ENCODE measurements around the gene STRIP1. TPM values are rescaled to one million over a fixed set of nuclear protein-coding genes. Genes with fewer than 3 reads are reported as not detected.
A peak's percentile ranks its signal among the peaks of the same experiment; 100 is the strongest.

The STRIP1 gene
- total and polyA plus RNA-seq, 10 of the 15 experiments (the other 5 are each of a cell fraction or from before 2014, with no cell fraction given): 6.3 to 26.6 (median 18.0) TPM

GRCh38 chr1:110087812-110088738 is 53.7 kb downstream of the STRIP1 start (continued):
- TF ChIP-seq FOXK2 (IDR thresholded peaks at IDR 0.05): no peak
- TF ChIP-seq ZNF622 (IDR thresholded peaks at IDR 0.05): no peak
- no peak for TF ChIP-seq CBFB (IDR thresholded peaks at IDR 0.05; ENCODE audit: low read depth)
- peak; percentile 61 to 74 (median 67) for TF ChIP-seq CTCF (IDR thresholded peaks at IDR 0.05 in 2 of 3, conservative IDR thresholded peaks at IDR 0.05 in 1 of 3; ENCODE audit: control insufficient read depth in 2 of 3, extremely low read depth in 1 of 3, insufficient read depth in 1 of 3, low read depth in 3 of 3, low read length in 3 of 3)

GRCh38 chr1:110088739-110089316 is 54.4 kb downstream of the STRIP1 start:
- CTCF ChIA-PET: interaction anchor here (0.9 to 6.8 kb wide), 15 partner anchors 12 to 407 kb away, joined by 3 to 120 read pairs (median 5); no protein-coding TSS in a partner anchor
- no peak for ATAC-seq
- RAD21 ChIA-PET (ENCODE audit: unreplicated experiment): interaction anchor here (1.0 to 1.3 kb wide), 5 partner anchors 12 to 371 kb away, joined by 4 to 10 read pairs (median 4); no protein-coding TSS in a partner anchor
- H3K4me3 ChIP-seq: no peak overlapping the region
- H3K27me3 ChIP-seq (replicated peaks in 1 of 2; ENCODE audit: control insufficient read depth in 2 of 2, insufficient read depth in 2 of 2, low read length in 1 of 2): peaks cover 5 to 7% of the 10 kb centered on the region in 2 experiments; a peak in 3 of 4 replicates
- WGBS (ENCODE audit: insufficient coverage, insufficient replicate concordance, low lambda C conversion rate, missing lambda C conversion rate): 18% methylated on average over 10 of the region's 10 CpGs
- FAIRE-seq: no peak
- no peak overlapping the region for H3K27ac ChIP-seq (ENCODE audit: control insufficient read depth, insufficient read depth)
- no peaks in the 10 kb centered on the region for H3K9me3 ChIP-seq (replicated peaks; ENCODE audit: control insufficient read depth, insufficient read depth, low read length)
- SMC1A ChIA-PET (ENCODE audit: uncharacterized antibody, unreplicated experiment): interaction anchor here (0.7 to 1.5 kb wide), 8 partner anchors 9 to 638 kb away, joined by 3 to 9 read pairs (median 4); partner anchors contain the start of gene STRIP1
- intact Hi-C loops (cut with micrococcal nuclease; ENCODE audit: unreplicated experiment) (loop anchor here (1.0 to 10.0 kb wide), 2 partner anchors 17 to 376 kb away; no protein-coding TSS in a partner anchor), in situ Hi-C loops (cut with MboI) (no loop called here)
- H3K36me3 ChIP-seq (ENCODE audit: control insufficient read depth in 2 of 2, insufficient read depth in 2 of 2, low read length in 1 of 2): no peaks in the 10 kb centered on the region
- no peaks in the 10 kb centered on the region for H3K79me2 ChIP-seq (ENCODE audit: control insufficient read depth, insufficient read depth, low read length)
- H4K20me1 ChIP-seq (ENCODE audit: control insufficient read depth, insufficient read depth): no peaks in the 10 kb centered on the region
- H3K4me1 ChIP-seq (ENCODE audit: control insufficient read depth, insufficient read depth, low read length): peaks cover 3% of the 10 kb centered on the region; the same call in 1 of the 2 replicates
- H2AFZ ChIP-seq (ENCODE audit: control insufficient read depth, low read depth, low read length): no peak overlapping the region
- POLR2A ChIA-PET: no interaction called here
- no peak overlapping the region for H3K4me2 ChIP-seq (ENCODE audit: control insufficient read depth, insufficient read depth)
- no TSS peak for BruUV-seq (replicated peaks)
- no peak for DNase-seq (ENCODE audit: low read depth, low spot score)
- no peak overlapping the region for H3K9ac ChIP-seq (ENCODE audit: control insufficient read depth, insufficient read depth, low read length)
- no peak for TF ChIP-seq BRCA1 (IDR thresholded peaks at IDR 0.05; ENCODE audit: low read depth, low read length)
- TF ChIP-seq RCOR1 (conservative IDR thresholded peaks at IDR 0.05; ENCODE audit: low read depth, low read length): no peak
- no peak for TF ChIP-seq EGR1 (IDR thresholded peaks at IDR 0.05; ENCODE audit: borderline replicate concordance in 1 of 2, low read depth in 2 of 2, low read length in 2 of 2)
- no peak for TF ChIP-seq SRF (IDR thresholded peaks at IDR 0.05; ENCODE audit: low read depth in 2 of 2, low read length in 2 of 2)
- TF ChIP-seq CEBPZ (IDR thresholded peaks at IDR 0.05; ENCODE audit: low read depth, low read length): no peak
- no peak for TF ChIP-seq ELK1 (IDR thresholded peaks at IDR 0.05; ENCODE audit: low read depth, low read length)
- TF ChIP-seq NKRF (conservative IDR thresholded peaks at IDR 0.05): no peak
